ENCODE results near the gene CEP63. TPM values are rescaled to one million over a fixed set of nuclear protein-coding genes. Genes with fewer than 3 reads are reported as not detected.

The CEP63 gene
- total RNA-seq, 4 donors from 2014 or later, result 21.4 to 23.5 (median 22.4) TPM

GRCh38 chr3:134486577-134487041 is 752 bp downstream of the CEP63 start:
- H3K27me3 ChIP-seq, result no peaks in the 10 kb centered on the region
- peak; percentile 2 to 3 for ATAC-seq
- H3K4me3 ChIP-seq, result peak overlapping the region; percentile 68 to 99 (median 90)
- H3K4me1 ChIP-seq, result peaks cover 35% of the 10 kb centered on the region in 2 donors
- in situ Hi-C loops (cut with MboI; ENCODE audit: low sequenced_read_pairs in 4 of 4) (loop anchor here in 1 of 4 donors (25.0 kb wide), 1 partner anchor 674 kb away; the partner anchor contains the start of gene SRPRB), intact Hi-C loops (cut with DNase I; ENCODE audit: low total_unique reads) (loop anchor here (2.0 to 10.0 kb wide), 3 partner anchors 112 to 914 kb away; partner anchors contain the start of genes AMOTL2, CDV3 and SRPRB)
- H3K36me3 ChIP-seq, result peaks cover 0 to 6% of the 10 kb centered on the region in 2 donors
- peak overlapping the region; percentile 93 to 99 (median 97) for H3K27ac ChIP-seq
- DNase-seq, result no peak
- no peaks in the 10 kb centered on the region for H3K9me3 ChIP-seq
- TF ChIP-seq POLR2A (IDR thresholded peaks at IDR 0.05) (no peak), CTCF (IDR thresholded peaks at IDR 0.05 in 4 of 5, conservative IDR thresholded peaks at IDR 0.05 in 1 of 5) (no peak)

DNA sequence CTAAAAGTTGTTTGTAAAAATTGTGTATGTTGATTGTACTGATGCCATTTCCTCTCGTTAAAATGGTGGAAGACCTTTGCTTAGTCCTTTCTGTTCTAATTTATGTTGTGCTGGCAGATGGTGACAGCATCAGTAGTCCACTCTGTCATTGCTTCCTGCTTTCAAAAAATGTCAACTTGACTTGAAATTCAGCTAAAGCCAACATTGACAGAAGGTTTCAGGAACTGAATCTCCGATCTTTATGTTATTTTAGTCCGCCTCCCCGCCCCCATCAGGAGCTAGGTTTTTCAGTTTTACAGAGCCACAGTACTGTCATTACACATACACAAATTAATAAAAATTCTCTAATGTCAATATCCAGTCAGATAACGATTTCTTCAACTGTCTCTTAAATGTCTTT is 1.5 kb downstream of the CEP63 start:
- Histone ChIP-seq H3K27me3 (no peaks in the 10 kb centered on the region), H3K9me3 (no peaks in the 10 kb centered on the region), H3K4me3 (peak overlapping the region in 3 of 4 donors; percentile 89 to 99 (median 90)), H3K36me3 (no peaks in the 10 kb centered on the region), H3K27ac (peak overlapping the region in 3 of 4 donors; percentile 96 to 99 (median 98)), H3K4me1 (peaks cover 38% of the 10 kb centered on the region in 2 donors)
- no peak for ATAC-seq
- no peak for TF ChIP-seq CTCF (IDR thresholded peaks at IDR 0.05 in 4 of 5, conservative IDR thresholded peaks at IDR 0.05 in 1 of 5)
- no peak for TF ChIP-seq POLR2A (IDR thresholded peaks at IDR 0.05)
- in situ Hi-C loops (cut with MboI; ENCODE audit: low sequenced_read_pairs in 4 of 4), result loop anchor here in 1 of 4 donors (25.0 kb wide), 1 partner anchor 675 kb away; the partner anchor contains the start of gene SRPRB
- DNase-seq, result no peak
- intact Hi-C loops (cut with DNase I; ENCODE audit: low total_unique reads), result loop anchor here (2.0 to 10.0 kb wide), 3 partner anchors 113 to 915 kb away; partner anchors contain the start of genes AMOTL2, CDV3 and SRPRB

- peaks cover 11 to 14% of the 10 kb centered on the region in 2 donors for H3K4me1 ChIP-seq
- H3K27ac ChIP-seq, result no peak overlapping the region
- intact Hi-C loops (cut with DNase I; ENCODE audit: low total_unique reads), result no loop called here
- no peak for DNase-seq
- peaks cover 0 to 4% of the 10 kb centered on the region in 2 donors for H3K36me3 ChIP-seq
- H3K27me3 ChIP-seq, result no peaks in the 10 kb centered on the region
- in situ Hi-C loops (cut with MboI; ENCODE audit: low sequenced_read_pairs in 4 of 4), result loop anchor here in 1 of 4 donors (25.0 kb wide), 1 partner anchor 682 kb away; the partner anchor contains the start of gene SRPRB
- no peak for TF ChIP-seq POLR2A (IDR thresholded peaks at IDR 0.05)
- no peak for TF ChIP-seq CTCF (IDR thresholded peaks at IDR 0.05 in 4 of 5, conservative IDR thresholded peaks at IDR 0.05 in 1 of 5)
- H3K9me3 ChIP-seq, result no peaks in the 10 kb centered on the region
- H3K4me3 ChIP-seq, result no peak overlapping the region
- no peak for ATAC-seq
Measured at GRCh38 chr3:134494495-134494894, 8.6 kb downstream of the CEP63 start.

GRCh38 chr3:134495980-134496379 is 10.1 kb downstream of the CEP63 start:
- Histone ChIP-seq H3K27ac (no peak overlapping the region), H3K36me3 (peaks cover 0 to 4% of the 10 kb centered on the region in 2 donors), H3K27me3 (no peaks in the 10 kb centered on the region), H3K4me3 (no peak overlapping the region), H3K9me3 (no peaks in the 10 kb centered on the region), H3K4me1 (peaks cover 11 to 14% of the 10 kb centered on the region in 2 donors)
- TF ChIP-seq POLR2A (IDR thresholded peaks at IDR 0.05) (no peak), CTCF (IDR thresholded peaks at IDR 0.05 in 4 of 5, conservative IDR thresholded peaks at IDR 0.05 in 1 of 5) (no peak)
- DNase-seq, result no peak
- in situ Hi-C loops (cut with MboI; ENCODE audit: low sequenced_read_pairs in 4 of 4), result loop anchor here in 1 of 4 donors (25.0 kb wide), 1 partner anchor 684 kb away; the partner anchor contains the start of gene SRPRB
- no peak for ATAC-seq
- intact Hi-C loops (cut with DNase I; ENCODE audit: low total_unique reads), result no loop called here
